Vagina (tissue), 2 donors: ENCODE measurements around the gene GALNT6. TPM values are rescaled to one million over a fixed set of nuclear protein-coding genes. Genes with fewer than 3 reads are reported as not detected.

Experiments used
- DNase-seq, 2 donors: peaks; one replicate each; pipeline ENCODE4 v3.0.0-alpha.2; 2017; ENCODE audit errors: extremely low spot score in 2 of 2
- H3K27ac ChIP-seq: fragments of 200-600 bp; sonication (generic); one replicate; pipeline ENCODE4 v1.5.1; 2019
- H3K27me3 ChIP-seq: fragments of 200-600 bp; sonication (generic); one replicate; pipeline ENCODE4 v1.5.1; 2019
- H3K36me3 ChIP-seq, 2 donors: fragments of 200-600 bp; sonication (generic); one replicate each; pipeline ENCODE4 v1.5.1; 2017 to 2019
- H3K4me1 ChIP-seq: fragments of 200-600 bp; sonication (generic); one replicate; pipeline ENCODE4 v1.5.1; 2019
- H3K4me3 ChIP-seq, 2 donors: fragments of 200-600 bp; sonication (generic); 1 replicate in 1 of 2; 2 replicates in 1 of 2; pipeline ENCODE4 v1.5.1; 2016 to 2019
- H3K9me3 ChIP-seq: fragments of 200-600 bp; sonication (generic); one replicate; pipeline ENCODE4 v1.5.1; 2019
- POLR2A ChIP-seq, 2 donors: fragments of 450-650 bp; IDR thresholded peaks; one replicate each; pipeline ENCODE4 v1.6.1; 2017; ENCODE audit warnings: antibody characterized with exemption in 2 of 2, mild to moderate bottlenecking in 2 of 2, moderate library complexity in 2 of 2
- POLR2AphosphoS5 ChIP-seq, 2 donors: sonication (generic); formaldehyde crosslinking; IDR thresholded peaks; one replicate each; pipeline ENCODE4 v1.9.0; 2017; ENCODE audit warnings: antibody characterized with exemption in 2 of 2, mild to moderate bottlenecking in 2 of 2, low read depth in 1 of 2; ENCODE audit not compliant: insufficient read depth in 1 of 2
- intact Hi-C: fragments of 100-400 bp; cut with DNase I; formaldehyde crosslinking; loops from one replicate; pipeline ENCODE4 v1.15.1; 2023
- total RNA-seq: library from RNA; depleted of rRNA; stranded (reverse); fragments of >200 nt; gene quantifications from one replicate; pipeline ENCODE4 v1.2.3, GENCODE V29; 2016
- TF ChIP-seq, protein P1 (sequence below), 3 experiments: fragments of 450-650 bp in 2 of 3; fragments of 200-600 bp in 1 of 3; sonication (generic) in 1 of 3; IDR thresholded peaks; one replicate each; pipeline ENCODE4 v1.5.1; 2017 to 2019; ENCODE audit warnings: antibody characterized with exemption in 3 of 3, mild to moderate bottlenecking in 2 of 3, moderate library complexity in 2 of 3

GALNT6 gene
- total RNA-seq, 1 donor from 2014 or later: 12.5 TPM

DNA sequence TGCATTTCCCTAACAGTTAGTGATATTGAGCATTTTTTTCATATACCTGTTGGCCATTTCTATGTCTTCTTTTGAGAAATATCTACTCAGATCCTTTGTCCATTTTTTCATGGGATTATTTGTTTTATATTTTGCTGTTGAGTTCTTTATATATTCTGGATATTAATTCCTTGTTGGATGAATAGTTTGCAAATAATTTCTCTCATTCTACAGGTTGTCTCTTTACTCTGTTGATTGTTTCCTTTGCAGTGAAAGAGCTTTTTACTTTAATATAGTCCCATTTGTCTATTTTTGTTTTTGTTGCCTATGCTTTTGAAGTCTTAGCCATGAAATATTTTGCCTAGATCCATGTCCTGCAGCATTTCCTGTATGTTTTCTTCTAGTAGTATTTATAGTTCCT, 21.9 kb upstream of the GALNT6 start:
- Histone ChIP-seq H3K36me3 (no peaks in the 10 kb centered on the region), H3K27ac (no peak overlapping the region), H3K27me3 (no peaks in the 10 kb centered on the region), H3K4me3 (no peak overlapping the region), H3K9me3 (no peaks in the 10 kb centered on the region), H3K4me1 (no peaks in the 10 kb centered on the region)
- no peak for TF ChIP-seq POLR2AphosphoS5 (IDR thresholded peaks at IDR 0.05; ENCODE audit: insufficient read depth in 1 of 2, low read depth in 1 of 2)
- TF ChIP-seq, protein P1, sequence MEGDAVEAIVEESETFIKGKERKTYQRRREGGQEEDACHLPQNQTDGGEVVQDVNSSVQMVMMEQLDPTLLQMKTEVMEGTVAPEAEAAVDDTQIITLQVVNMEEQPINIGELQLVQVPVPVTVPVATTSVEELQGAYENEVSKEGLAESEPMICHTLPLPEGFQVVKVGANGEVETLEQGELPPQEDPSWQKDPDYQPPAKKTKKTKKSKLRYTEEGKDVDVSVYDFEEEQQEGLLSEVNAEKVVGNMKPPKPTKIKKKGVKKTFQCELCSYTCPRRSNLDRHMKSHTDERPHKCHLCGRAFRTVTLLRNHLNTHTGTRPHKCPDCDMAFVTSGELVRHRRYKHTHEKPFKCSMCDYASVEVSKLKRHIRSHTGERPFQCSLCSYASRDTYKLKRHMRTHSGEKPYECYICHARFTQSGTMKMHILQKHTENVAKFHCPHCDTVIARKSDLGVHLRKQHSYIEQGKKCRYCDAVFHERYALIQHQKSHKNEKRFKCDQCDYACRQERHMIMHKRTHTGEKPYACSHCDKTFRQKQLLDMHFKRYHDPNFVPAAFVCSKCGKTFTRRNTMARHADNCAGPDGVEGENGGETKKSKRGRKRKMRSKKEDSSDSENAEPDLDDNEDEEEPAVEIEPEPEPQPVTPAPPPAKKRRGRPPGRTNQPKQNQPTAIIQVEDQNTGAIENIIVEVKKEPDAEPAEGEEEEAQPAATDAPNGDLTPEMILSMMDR (IDR thresholded peaks at IDR 0.05): no peak
- no peak for DNase-seq
- intact Hi-C loops: no loop called here

DNA sequence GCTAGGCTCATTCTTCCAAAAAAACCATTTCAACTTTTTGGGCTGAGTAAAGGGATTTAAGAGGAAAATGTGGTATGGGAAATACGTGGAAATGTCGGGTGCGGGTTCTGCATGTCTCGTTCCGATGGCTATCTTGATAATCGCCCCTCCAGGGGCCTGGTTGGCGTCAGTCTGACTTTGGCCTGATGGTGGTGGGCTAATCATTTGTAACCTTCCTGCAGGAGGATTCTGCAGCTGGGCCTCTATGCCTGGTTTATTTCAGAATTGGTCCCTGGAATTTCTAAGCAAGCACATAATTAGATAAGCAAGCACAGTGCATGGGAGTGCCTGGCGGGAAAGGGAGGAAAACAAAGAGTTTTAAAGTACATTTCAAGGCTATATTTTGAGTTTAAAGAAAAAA, 18.6 kb upstream of the GALNT6 start:
- peak in 1 of 2 donors; percentile 37 for DNase-seq
- Histone ChIP-seq H3K27me3 (no peaks in the 10 kb centered on the region), H3K27ac (no peak overlapping the region), H3K4me3 (no peak overlapping the region), H3K9me3 (no peaks in the 10 kb centered on the region), H3K4me1 (no peaks in the 10 kb centered on the region), H3K36me3 (no peaks in the 10 kb centered on the region)
- intact Hi-C loops: no loop called here
- TF ChIP-seq POLR2A (IDR thresholded peaks at IDR 0.05) (no peak), POLR2AphosphoS5 (IDR thresholded peaks at IDR 0.05; ENCODE audit: insufficient read depth in 1 of 2, low read depth in 1 of 2) (no peak)
- TF ChIP-seq, protein P1 (IDR thresholded peaks at IDR 0.05): no peak

DNA sequence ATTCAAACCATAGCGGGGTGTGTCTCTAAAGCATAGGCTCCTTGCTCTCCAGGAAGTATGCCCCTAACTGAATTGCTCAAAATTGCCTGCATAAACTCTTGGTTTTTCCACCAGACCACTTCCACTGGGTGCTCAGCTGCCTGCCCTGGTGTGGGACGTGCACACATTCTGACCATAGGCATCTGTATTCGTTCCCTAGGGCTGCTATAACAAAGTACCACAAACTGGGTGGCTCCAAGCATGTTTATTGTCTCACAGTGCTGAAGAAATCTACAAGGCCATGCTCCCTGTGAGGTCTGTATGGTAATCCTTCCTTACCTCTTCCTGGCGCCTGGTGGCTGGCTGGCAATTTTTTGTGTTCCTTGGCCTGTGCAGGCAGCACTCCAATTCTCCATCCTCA, 16.4 kb upstream of the GALNT6 start:
- no peaks in the 10 kb centered on the region for H3K4me1 ChIP-seq
- TF ChIP-seq POLR2A (IDR thresholded peaks at IDR 0.05) (no peak), POLR2AphosphoS5 (IDR thresholded peaks at IDR 0.05; ENCODE audit: insufficient read depth in 1 of 2, low read depth in 1 of 2) (no peak)
- TF ChIP-seq, protein P1 (IDR thresholded peaks at IDR 0.05): no peak
- no peaks in the 10 kb centered on the region for H3K9me3 ChIP-seq
- no peaks in the 10 kb centered on the region for H3K27me3 ChIP-seq
- intact Hi-C loops: no loop called here
- no peak for DNase-seq
- H3K27ac ChIP-seq: no peak overlapping the region
- no peaks in the 10 kb centered on the region for H3K36me3 ChIP-seq
- H3K4me3 ChIP-seq: no peak overlapping the region

DNA sequence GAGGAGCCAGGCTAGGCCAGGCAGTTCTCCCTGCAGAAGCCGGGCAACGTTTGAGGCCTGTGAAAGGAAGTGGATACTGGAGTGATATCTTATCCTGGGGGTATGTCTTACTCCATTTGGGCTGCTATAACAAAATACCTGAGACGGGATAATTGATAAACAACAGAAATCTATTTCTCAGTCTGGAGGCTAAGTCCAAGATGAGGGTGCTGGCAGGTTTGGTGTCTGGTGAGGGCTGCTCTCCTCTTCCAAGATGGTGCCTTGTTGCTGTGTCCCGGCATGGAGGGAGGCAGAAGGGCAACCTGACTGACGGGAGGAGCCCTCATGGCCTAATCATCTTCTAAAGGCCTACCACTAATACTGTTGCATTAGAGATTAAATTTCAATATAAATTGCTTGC, 15.7 kb upstream of the GALNT6 start:
- Histone ChIP-seq H3K4me3 (no peak overlapping the region), H3K27ac (no peak overlapping the region), H3K36me3 (no peaks in the 10 kb centered on the region), H3K27me3 (no peaks in the 10 kb centered on the region), H3K4me1 (no peaks in the 10 kb centered on the region), H3K9me3 (no peaks in the 10 kb centered on the region)
- TF ChIP-seq POLR2A (IDR thresholded peaks at IDR 0.05): no peak
- TF ChIP-seq POLR2AphosphoS5 (IDR thresholded peaks at IDR 0.05; ENCODE audit: insufficient read depth in 1 of 2, low read depth in 1 of 2): no peak
- TF ChIP-seq, protein P1 (IDR thresholded peaks at IDR 0.05): no peak
- intact Hi-C loops: no loop called here
- no peak for DNase-seq

DNA sequence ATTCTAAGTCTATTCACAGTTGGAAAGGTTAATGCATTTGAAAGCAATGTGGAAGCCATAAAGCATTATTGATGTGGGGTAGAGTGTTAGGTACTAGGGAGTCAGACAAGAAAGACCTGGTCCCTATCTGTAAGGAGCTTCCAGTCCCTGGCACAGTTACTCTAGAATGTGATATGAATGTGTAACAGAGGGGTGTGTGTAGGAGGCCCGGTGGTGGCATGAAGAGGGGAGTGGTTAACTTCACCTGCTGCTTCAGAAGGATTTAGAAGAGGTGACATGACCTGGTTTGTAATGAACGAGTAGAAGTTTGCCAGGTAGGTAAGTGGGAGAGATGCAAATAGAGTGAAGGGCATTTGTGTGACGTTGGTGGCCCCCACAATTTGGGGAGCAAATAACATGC, 15.1 kb upstream of the GALNT6 start:
- H3K27me3 ChIP-seq: no peaks in the 10 kb centered on the region
- no peak overlapping the region for H3K4me3 ChIP-seq
- TF ChIP-seq POLR2A (IDR thresholded peaks at IDR 0.05) (no peak), POLR2AphosphoS5 (IDR thresholded peaks at IDR 0.05; ENCODE audit: insufficient read depth in 1 of 2, low read depth in 1 of 2) (no peak)
- TF ChIP-seq, protein P1 (IDR thresholded peaks at IDR 0.05): no peak
- no peaks in the 10 kb centered on the region for H3K4me1 ChIP-seq
- no peak for DNase-seq
- H3K9me3 ChIP-seq: no peaks in the 10 kb centered on the region
- no peaks in the 10 kb centered on the region for H3K36me3 ChIP-seq
- no peak overlapping the region for H3K27ac ChIP-seq
- intact Hi-C loops: no loop called here
